IPS-20b (cell line): ENCODE data around the gene SUMF2.
"Not testable (repeated sequence)": the region's sequence is repeated elsewhere in the genome, so short reads cannot be mapped to it uniquely, and the experiment has no call there.

ENCODE experiments used
- H3K27ac ChIP-seq: one replicate; pipeline ENCODE4 v1.5.1; 2013; ENCODE audit warnings: low read length
- H3K27me3 ChIP-seq: 2 replicates; pipeline ENCODE4 v1.6.1; 2013; ENCODE audit warnings: mild to moderate bottlenecking, low read length, inconsistent platforms; ENCODE audit not compliant: insufficient read depth
- H3K36me3 ChIP-seq: 2 replicates; pipeline ENCODE4 v1.6.1; 2013; ENCODE audit warnings: low read depth, mild to moderate bottlenecking, inconsistent platforms, low read length, moderate library complexity; ENCODE audit not compliant: insufficient read depth
- H3K4me1 ChIP-seq: 2 replicates; pipeline ENCODE4 v1.6.1; 2013; ENCODE audit warnings: mild to moderate bottlenecking, control low read depth, inconsistent platforms, low read length, moderate library complexity; ENCODE audit not compliant: insufficient read depth
- H3K4me3 ChIP-seq: 2 replicates; pipeline ENCODE4 v1.5.1; 2013; ENCODE audit warnings: mild to moderate bottlenecking, low read length, inconsistent platforms
- H3K9ac ChIP-seq: 2 replicates; pipeline ENCODE4 v1.6.1; 2013; ENCODE audit warnings: low read depth, mild to moderate bottlenecking, inconsistent platforms, low read length, moderate library complexity
- H3K9me3 ChIP-seq: 2 replicates; pipeline ENCODE4 v1.6.1; 2013; ENCODE audit warnings: mild to moderate bottlenecking, low read depth, low read length, inconsistent platforms; ENCODE audit not compliant: insufficient read depth

SUMF2 gene

DNA sequence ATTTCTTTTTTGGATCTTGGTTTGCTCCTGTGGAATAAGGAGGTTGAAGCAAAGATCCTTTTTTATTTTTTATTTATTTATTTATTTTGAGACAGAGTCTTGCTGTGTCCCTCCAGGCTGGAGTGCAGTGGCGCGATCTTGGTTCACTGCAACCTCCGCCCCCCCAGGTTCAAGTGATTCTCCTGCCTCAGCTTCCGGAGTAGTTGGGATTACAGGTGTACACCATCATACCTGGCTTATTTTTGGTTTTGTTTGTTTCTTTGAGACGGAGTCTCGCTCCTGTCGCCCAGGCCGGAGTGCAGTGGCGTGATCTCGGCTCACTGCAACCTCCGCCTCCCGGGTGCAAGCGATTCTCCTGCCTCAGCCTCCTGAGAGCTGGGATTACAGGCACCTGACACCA lies 2.3 kb downstream of the SUMF2 start:
- peaks cover 58% of the 10 kb centered on the region for H3K36me3 ChIP-seq

DNA sequence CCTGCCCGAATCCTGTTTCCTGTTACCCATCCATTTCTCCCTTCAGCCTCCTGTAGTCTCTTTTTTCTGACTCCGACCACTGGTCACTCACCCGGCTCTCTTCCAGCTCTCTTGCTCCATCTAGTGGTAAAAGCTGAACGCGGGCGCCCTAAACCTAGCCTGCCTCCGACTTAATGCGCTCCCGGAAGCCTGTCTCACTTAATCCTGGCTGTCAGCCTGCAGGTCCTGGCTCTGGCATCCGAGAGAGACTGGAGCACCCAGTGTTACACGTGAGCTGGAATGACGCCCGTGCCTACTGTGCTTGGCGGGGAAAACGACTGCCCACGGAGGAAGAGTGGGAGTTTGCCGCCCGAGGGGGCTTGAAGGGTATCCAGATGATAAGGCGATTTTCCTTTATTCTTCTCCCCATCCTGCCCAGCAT lies 10.3 kb downstream of the SUMF2 start:
- no peak overlapping the region for H3K27ac ChIP-seq
- H3K4me3 ChIP-seq: no peak overlapping the region
- H3K36me3 ChIP-seq: peaks cover 55% of the 10 kb centered on the region

More for the DNA sequence above, 2.3 kb downstream of the SUMF2 start:
- not testable (repeated sequence) for H3K4me1 ChIP-seq, H3K27me3 ChIP-seq, H3K27ac ChIP-seq, H3K4me3 ChIP-seq, H3K9me3 ChIP-seq, H3K9ac ChIP-seq

DNA sequence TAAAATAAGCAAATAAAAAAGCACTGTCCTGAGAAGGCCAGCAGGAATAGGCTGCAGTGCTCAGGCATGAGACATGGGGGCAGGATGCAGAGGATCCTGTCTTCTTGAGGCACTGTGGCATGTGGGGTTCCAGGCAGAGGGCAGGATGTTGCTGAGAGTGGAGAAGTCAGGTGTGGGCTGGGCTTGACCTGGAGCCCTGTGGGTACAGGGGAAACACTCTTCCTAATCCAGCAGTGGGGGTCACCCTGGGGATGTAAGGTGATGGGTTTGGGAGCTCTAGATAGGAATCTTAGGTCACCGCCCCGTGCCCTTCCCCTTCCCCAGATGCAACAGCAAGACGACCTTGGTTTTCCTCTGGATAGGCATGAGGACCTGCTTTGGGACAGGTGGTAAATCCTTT lies 13.6 kb downstream of the SUMF2 start:
- no peak overlapping the region for H3K27ac ChIP-seq
- no peaks in the 10 kb centered on the region for H3K27me3 ChIP-seq
- H3K36me3 ChIP-seq: peaks cover 42% of the 10 kb centered on the region
- H3K9me3 ChIP-seq: no peaks in the 10 kb centered on the region
- no peak overlapping the region for H3K9ac ChIP-seq
- H3K4me3 ChIP-seq: no peak overlapping the region
- H3K4me1 ChIP-seq: no peaks in the 10 kb centered on the region

More for the DNA sequence above, 10.3 kb downstream of the SUMF2 start:
- H3K9ac ChIP-seq: no peak overlapping the region
- H3K4me1 ChIP-seq: no peaks in the 10 kb centered on the region
- H3K27me3 ChIP-seq: no peaks in the 10 kb centered on the region
- no peaks in the 10 kb centered on the region for H3K9me3 ChIP-seq

DNA sequence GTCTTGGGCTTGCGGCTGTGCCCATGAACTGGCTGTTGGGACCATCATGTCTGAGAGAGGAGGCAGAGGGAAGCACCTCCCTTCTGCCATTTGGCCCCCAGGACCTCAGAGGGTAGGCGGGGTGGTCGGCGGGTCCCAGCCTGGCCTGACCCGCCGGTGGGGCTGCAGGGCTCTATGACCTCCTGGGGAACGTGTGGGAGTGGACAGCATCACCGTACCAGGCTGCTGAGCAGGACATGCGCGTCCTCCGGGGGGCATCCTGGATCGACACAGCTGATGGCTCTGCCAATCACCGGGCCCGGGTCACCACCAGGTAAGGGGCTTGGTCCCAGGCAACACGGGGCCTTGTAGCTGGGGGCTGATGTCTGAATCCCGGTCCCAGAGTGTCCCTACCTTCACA lies 14.1 kb downstream of the SUMF2 start:
- Histone ChIP-seq H3K4me1 (no peaks in the 10 kb centered on the region), H3K9me3 (no peaks in the 10 kb centered on the region), H3K36me3 (peaks cover 37% of the 10 kb centered on the region), H3K27me3 (no peaks in the 10 kb centered on the region), H3K27ac (no peak overlapping the region), H3K9ac (no peak overlapping the region), H3K4me3 (no peak overlapping the region)

DNA sequence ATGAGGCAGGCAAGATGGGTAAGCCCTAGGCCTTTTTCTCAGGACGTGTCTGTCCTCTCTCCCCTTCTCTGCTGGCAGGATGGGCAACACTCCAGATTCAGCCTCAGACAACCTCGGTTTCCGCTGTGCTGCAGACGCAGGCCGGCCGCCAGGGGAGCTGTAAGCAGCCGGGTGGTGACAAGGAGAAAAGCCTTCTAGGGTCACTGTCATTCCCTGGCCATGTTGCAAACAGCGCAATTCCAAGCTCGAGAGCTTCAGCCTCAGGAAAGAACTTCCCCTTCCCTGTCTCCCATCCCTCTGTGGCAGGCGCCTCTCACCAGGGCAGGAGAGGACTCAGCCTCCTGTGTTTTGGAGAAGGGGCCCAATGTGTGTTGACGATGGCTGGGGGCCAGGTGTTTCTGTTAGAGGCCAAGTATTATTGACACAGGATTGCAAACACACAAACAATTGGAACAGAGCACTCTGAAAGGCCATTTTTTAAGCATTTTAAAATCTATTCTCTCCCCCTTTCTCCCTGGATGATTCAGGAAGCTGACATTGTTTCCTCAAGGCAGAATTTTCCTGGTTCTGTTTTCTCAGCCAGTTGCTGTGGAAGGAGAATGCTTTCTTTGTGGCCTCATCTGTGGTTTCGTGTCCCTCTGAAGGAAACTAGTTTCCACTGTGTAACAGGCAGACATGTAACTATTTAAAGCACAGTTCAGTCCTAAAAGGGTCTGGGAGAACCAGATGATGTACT lies 15.5 kb downstream of the SUMF2 start:
- H3K4me3 ChIP-seq: no peak overlapping the region
- H3K27ac ChIP-seq: no peak overlapping the region
- H3K36me3 ChIP-seq: peaks cover 34% of the 10 kb centered on the region
- no peak overlapping the region for H3K9ac ChIP-seq
- no peaks in the 10 kb centered on the region for H3K27me3 ChIP-seq
- no peaks in the 10 kb centered on the region for H3K4me1 ChIP-seq
- H3K9me3 ChIP-seq: no peaks in the 10 kb centered on the region

DNA sequence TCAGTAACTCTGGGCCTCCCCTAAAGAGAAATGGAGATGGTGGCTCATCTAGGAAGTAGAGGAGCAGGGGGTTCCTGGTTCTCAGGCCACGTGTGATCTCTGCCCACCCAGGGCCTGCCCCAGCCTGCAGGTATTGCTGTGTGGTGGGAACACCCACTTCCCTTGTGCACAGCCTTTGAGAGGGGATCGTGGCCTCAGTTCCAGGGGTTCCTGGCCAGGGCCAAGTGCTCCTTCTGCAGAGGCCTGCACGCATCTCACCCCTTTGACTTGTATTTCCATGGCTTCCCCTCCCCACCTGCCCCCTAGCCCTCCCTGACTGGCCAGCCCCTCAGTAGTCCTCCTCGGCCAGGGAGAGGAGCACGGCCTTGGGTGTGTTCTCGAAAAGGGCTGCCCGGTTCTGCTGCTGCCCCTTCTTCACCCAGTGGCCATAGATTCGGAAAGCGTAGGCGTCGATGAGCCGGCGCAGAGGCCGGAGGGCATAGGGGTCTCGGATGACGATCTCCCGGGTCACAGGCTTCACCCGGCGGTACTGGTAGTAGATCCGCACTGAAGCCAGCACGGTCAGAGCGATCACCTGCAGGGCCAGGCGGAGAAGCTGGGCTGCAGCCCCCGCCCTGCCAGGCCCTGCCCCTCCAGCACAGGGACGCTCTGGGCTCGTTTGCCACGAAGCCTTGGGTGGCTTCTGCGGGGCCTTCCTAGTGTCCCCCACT lies 16.8 kb downstream of the SUMF2 start:
- H3K27me3 ChIP-seq, H3K9me3 ChIP-seq, H3K4me1 ChIP-seq, H3K27ac ChIP-seq, H3K4me3 ChIP-seq, H3K9ac ChIP-seq: not testable (repeated sequence)
- H3K36me3 ChIP-seq: peaks cover 31% of the 10 kb centered on the region

DNA sequence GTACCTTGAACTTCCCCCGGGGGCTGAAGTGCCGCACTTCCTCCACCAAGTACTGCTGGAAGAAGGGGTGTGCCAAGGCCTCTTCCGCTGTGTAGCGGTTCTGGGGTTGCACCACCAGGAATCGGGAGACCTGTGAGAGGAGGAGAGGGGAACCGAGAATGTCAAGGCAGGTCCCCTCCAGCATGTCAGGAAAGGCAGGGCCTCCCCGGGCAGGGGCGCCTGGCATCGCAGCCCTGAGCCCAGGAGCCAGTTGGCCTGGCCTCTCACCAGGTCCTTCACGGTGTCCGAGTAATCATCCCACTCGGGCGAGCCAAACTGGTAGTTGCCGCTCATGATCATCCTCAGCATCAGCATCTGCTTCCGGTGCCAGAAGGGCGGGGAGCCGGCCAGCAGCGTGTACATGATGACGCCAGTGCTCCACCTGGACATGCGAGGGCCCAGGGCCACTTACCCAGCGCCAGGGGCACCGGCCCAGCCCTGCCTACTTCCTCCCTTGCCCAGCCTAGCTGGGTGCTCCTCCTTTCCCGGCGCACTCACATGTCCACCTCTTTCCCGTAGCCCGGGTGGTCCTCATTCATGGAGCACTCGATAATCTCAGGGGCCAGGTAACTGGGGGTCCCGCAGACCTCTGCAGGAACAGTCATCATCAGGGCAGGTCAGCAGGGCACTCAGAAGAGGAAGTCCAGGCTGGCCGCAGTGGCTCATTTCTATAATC lies 17.7 kb downstream of the SUMF2 start:
- no peak overlapping the region for H3K4me3 ChIP-seq
- no peak overlapping the region for H3K9ac ChIP-seq
- no peaks in the 10 kb centered on the region for H3K9me3 ChIP-seq
- H3K4me1 ChIP-seq: no peaks in the 10 kb centered on the region
- H3K36me3 ChIP-seq: peaks cover 26% of the 10 kb centered on the region
- H3K27me3 ChIP-seq: no peaks in the 10 kb centered on the region
- no peak overlapping the region for H3K27ac ChIP-seq

DNA sequence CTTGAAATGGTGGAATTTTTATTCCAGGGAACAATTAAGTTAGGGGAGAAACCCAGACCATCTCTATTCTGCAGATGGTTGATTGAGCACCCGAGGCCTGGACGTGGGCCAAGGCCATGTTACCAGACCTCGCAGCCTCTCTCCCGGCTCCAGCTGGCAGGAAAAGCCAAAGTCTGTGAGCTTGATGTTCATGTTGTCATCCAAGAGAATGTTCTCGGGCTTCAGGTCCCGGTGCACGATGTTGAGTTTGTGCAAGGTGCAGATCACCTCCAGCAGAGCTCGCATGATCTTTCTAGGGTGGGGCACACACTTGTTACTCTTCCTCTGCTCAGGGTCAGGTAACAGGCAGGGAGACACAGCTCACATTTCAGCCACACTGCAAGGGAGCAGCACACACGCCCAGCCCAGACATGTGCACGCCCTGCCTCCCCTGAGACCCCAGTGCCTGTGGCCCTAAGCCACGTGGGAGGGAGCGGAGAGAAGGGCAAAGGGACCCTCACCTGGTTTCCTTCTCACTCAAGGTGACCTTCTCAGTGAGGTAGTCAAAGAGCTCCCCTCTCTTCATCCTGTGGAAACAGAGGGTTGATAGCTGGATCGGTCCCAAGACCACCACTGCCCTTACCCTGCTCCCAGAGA lies 19.2 kb downstream of the SUMF2 start:
- Histone ChIP-seq H3K4me3 (no peak overlapping the region), H3K4me1 (no peaks in the 10 kb centered on the region), H3K27ac (no peak overlapping the region), H3K27me3 (no peaks in the 10 kb centered on the region), H3K36me3 (peaks cover 18% of the 10 kb centered on the region), H3K9ac (no peak overlapping the region), H3K9me3 (no peaks in the 10 kb centered on the region)

DNA sequence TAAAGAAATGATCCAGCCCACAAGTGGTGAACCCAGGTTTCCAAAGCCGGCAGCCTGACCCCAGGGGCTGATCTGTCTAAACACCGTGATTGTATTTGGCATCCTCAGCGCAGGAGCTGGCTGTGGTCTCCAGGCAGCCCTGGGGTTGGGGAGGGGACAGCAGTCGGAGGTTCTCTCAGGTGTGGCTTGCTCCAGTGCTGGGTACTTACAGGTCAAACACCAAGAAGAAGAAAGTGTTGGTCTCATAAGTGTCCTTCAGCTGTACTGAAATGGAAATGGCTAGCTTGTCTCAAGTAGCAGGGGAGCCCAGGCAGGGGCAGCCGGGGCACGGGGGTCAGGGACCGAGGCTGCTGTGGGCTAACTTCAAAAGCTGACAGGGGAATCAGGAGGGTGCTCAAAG lies 22.7 kb downstream of the SUMF2 start:
- Histone ChIP-seq H3K27ac (no peak overlapping the region), H3K4me1 (no peaks in the 10 kb centered on the region)

DNA sequence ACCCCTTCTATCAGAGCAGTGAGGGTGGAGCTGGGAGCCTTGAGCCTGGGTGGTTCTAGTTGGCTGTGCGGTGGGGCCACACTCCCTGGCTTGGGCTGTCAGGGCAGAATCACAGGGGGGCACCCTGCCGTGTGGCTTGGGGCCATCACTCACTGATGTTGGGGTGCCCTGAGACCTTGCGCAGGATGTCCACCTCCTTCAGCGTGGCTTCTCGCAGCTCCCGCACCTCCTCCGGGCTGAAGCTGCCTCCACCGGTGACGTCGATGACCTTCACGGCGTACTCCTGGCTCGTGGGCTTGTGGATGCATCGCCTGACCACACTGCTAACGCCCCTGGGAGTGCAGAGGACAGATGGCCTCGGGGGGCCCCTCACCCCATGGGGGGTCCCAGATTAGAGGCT lies 23.4 kb downstream of the SUMF2 start:
- no peaks in the 10 kb centered on the region for H3K36me3 ChIP-seq
- no peak overlapping the region for H3K27ac ChIP-seq
- no peak overlapping the region for H3K4me3 ChIP-seq
- no peaks in the 10 kb centered on the region for H3K27me3 ChIP-seq
- H3K4me1 ChIP-seq: no peaks in the 10 kb centered on the region
- no peaks in the 10 kb centered on the region for H3K9me3 ChIP-seq
- H3K9ac ChIP-seq: no peak overlapping the region

More for the DNA sequence above, 22.7 kb downstream of the SUMF2 start:
- no peaks in the 10 kb centered on the region for H3K9me3 ChIP-seq
- H3K36me3 ChIP-seq: no peaks in the 10 kb centered on the region
- no peaks in the 10 kb centered on the region for H3K27me3 ChIP-seq
- no peak overlapping the region for H3K9ac ChIP-seq
- no peak overlapping the region for H3K4me3 ChIP-seq

DNA sequence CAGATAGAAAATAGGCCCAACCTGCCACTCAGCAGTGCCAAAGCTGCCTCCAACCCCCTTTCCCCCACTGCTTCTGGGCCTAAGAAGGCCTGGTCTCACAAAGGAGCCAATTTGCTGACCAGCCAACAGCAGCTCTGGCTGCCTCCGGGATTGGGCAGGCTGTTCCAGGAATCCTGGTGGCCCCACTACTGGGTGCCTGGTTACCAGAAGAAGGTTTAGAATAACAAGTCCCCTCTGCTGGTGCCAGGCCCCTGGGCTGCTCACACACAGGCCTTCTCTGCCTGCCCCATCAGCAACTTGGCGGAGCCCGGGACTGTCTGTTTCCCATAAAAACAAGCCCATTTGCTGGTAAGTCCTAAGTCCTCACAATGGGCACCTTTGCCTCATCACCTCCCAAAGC lies 27.5 kb downstream of the SUMF2 start:
- no peak overlapping the region for H3K27ac ChIP-seq
- no peaks in the 10 kb centered on the region for H3K4me1 ChIP-seq
- no peaks in the 10 kb centered on the region for H3K9me3 ChIP-seq
- H3K4me3 ChIP-seq: no peak overlapping the region
- H3K9ac ChIP-seq: no peak overlapping the region
- H3K27me3 ChIP-seq: no peaks in the 10 kb centered on the region
- no peaks in the 10 kb centered on the region for H3K36me3 ChIP-seq
